ENCODE measurements around the gene FAM174C.

FAM174C gene

GRCh38 chr19:1261798-1262622, 13.3 kb upstream of the FAM174C start:
- no peak for DNase-seq (ENCODE audit: low spot score)

GRCh38 chr19:1262623-1263123, 12.7 kb upstream of the FAM174C start:
- no peak for DNase-seq (ENCODE audit: low spot score)

- no peak for DNase-seq (ENCODE audit: low spot score)
Observed at GRCh38 chr19:1263188-1263587, 12.1 kb upstream of the FAM174C start.

- DNase-seq (ENCODE audit: low spot score): no peak
Observed at GRCh38 chr19:1264801-1265614, 10.3 kb upstream of the FAM174C start.

GRCh38 chr19:1265615-1266128, 9.7 kb upstream of the FAM174C start:
- DNase-seq (ENCODE audit: low spot score): no peak

GRCh38 chr19:1266129-1266915, 9.0 kb upstream of the FAM174C start:
- DNase-seq (ENCODE audit: low spot score): peak; percentile 71

GRCh38 chr19:1266916-1267476, 8.3 kb upstream of the FAM174C start:
- no peak for DNase-seq (ENCODE audit: low spot score)

GRCh38 chr19:1267477-1268225, 7.7 kb upstream of the FAM174C start:
- no peak for DNase-seq (ENCODE audit: low spot score)

- DNase-seq (ENCODE audit: low spot score): no peak
Observed at GRCh38 chr19:1268226-1269064, 6.9 kb upstream of the FAM174C start.

- peak; percentile 89 for DNase-seq (ENCODE audit: low spot score)
Observed at GRCh38 chr19:1269065-1269477, 6.3 kb upstream of the FAM174C start, which contains the start of gene CIRBP. TSS of gene CIRBP (plus strand) at chr19:1269332. CDS start at chr19:1270934, 1,602 bp downstream.

- DNase-seq (ENCODE audit: low spot score): peak; percentile 82
Observed at GRCh38 chr19:1269478-1270212, 5.7 kb upstream of the FAM174C start.

- DNase-seq (ENCODE audit: low spot score): no peak
Observed at GRCh38 chr19:1270213-1270853, 5.0 kb upstream of the FAM174C start.

- no peak for DNase-seq (ENCODE audit: low spot score)
Observed at GRCh38 chr19:1270854-1271527, 4.3 kb upstream of the FAM174C start.

GRCh38 chr19:1271528-1272422, 3.6 kb upstream of the FAM174C start:
- DNase-seq (ENCODE audit: low spot score): no peak

- DNase-seq (ENCODE audit: low spot score): no peak
Observed at GRCh38 chr19:1272423-1273262, 2.7 kb upstream of the FAM174C start.
